Spleen (tissue), 11 donors: ENCODE measurements around the gene VEGFC. TPM values are rescaled to one million over a fixed set of nuclear protein-coding genes. Genes with fewer than 3 reads are reported as not detected.

Experiments used
- DNase-seq: peaks from one replicate; pipeline ENCODE4 v3.0.0-alpha.2; 2020
- H3K27ac ChIP-seq, 8 donors: fragments of 200-600 bp; sonication (generic) in 7 of 8; 1 replicate in 4 of 8; 2 replicates in 4 of 8; pipeline versions ENCODE4 v1.5.0 to v1.8.0; 2016 to 2021; ENCODE audit warnings: inconsistent platforms in 4 of 8, mild to moderate bottlenecking in 4 of 8, moderate library complexity in 1 of 8
- H3K27me3 ChIP-seq, 7 donors: fragments of 200-600 bp; sonication (generic) in 6 of 7; replicated peaks in 1 of 7; 1 replicate in 4 of 7; 2 replicates in 3 of 7; pipeline versions ENCODE4 v1.5.0 to v1.8.0; 2016 to 2021; ENCODE audit warnings: inconsistent platforms in 3 of 7, mild to moderate bottlenecking in 1 of 7
- H3K36me3 ChIP-seq, 6 donors: fragments of 200-600 bp; sonication (generic) in 5 of 6; 1 replicate in 4 of 6; 2 replicates in 2 of 6; pipeline versions ENCODE4 v1.5.0 to v1.8.0; 2016 to 2021; ENCODE audit warnings: inconsistent platforms in 2 of 6
- H3K4me1 ChIP-seq, 6 donors: fragments of 200-600 bp; sonication (generic) in 5 of 6; 1 replicate in 3 of 6; 2 replicates in 3 of 6; pipeline versions ENCODE4 v1.5.0 to v1.8.0; 2016 to 2021; ENCODE audit warnings: inconsistent platforms in 3 of 6
- H3K4me3 ChIP-seq, 8 donors: fragments of 200-600 bp; sonication (generic) in 7 of 8; 1 replicate in 4 of 8; 2 replicates in 4 of 8; pipeline versions ENCODE4 v1.5.0 to v1.8.0; 2016 to 2021; ENCODE audit warnings: inconsistent platforms in 4 of 8, mild to moderate bottlenecking in 4 of 8, moderate library complexity in 2 of 8
- H3K9me3 ChIP-seq, 8 donors: fragments of 200-600 bp; sonication (generic) in 7 of 8; 1 replicate in 4 of 8; 2 replicates in 4 of 8; pipeline versions ENCODE4 v1.5.0 to v1.8.0; 2016 to 2021; ENCODE audit warnings: inconsistent platforms in 4 of 8
- CTCF ChIP-seq, 11 experiments: fragments of 200-600 bp in 7 of 11; fragments of 450-650 bp in 4 of 11; sonication (generic) in 4 of 11; IDR thresholded peaks in 8 of 11; conservative IDR thresholded peaks in 3 of 11; 1 replicate in 7 of 11; 2 replicates in 4 of 11; pipeline versions ENCODE4 v1.4.0 to v1.8.0; 2016 to 2021; ENCODE audit warnings: antibody characterized with exemption in 11 of 11, inconsistent platforms in 4 of 11, mild to moderate bottlenecking in 1 of 11
- POLR2A ChIP-seq, 3 donors: fragments of 450-650 bp; IDR thresholded peaks; one replicate each; pipeline ENCODE4 v1.5.1; 2017; ENCODE audit warnings: antibody characterized with exemption in 3 of 3, mild to moderate bottlenecking in 1 of 3
- POLR2AphosphoS5 ChIP-seq, 3 donors: sonication (generic); formaldehyde crosslinking; IDR thresholded peaks; one replicate each; pipeline ENCODE4 v1.5.1; 2017; ENCODE audit warnings: antibody characterized with exemption in 3 of 3
- WGBS, 5 donors: extraction: QIAGEN DNeasy Blood & Tissue Kit in 3 of 5; methylation state at CpG; one replicate each; pipeline versions ENCODE4 v1.1.5 to v1.1.7; 2013 to 2018; 5-methylcytosine and 5-hydroxymethylcytosine counted together
- intact Hi-C: fragments of 100-400 bp; cut with DNase I; formaldehyde crosslinking; loops from one replicate; pipeline ENCODE4 v1.15.0; 2023; ENCODE audit warnings: low total_unique reads
- polyA plus RNA-seq, 3 donors: library from polyadenylated mRNA; stranded (reverse); fragments of 200-250 nt; gene quantifications; one replicate each; pipeline ENCODE4 v1.2.1, GENCODE V29; 2013
- total RNA-seq, 7 donors: library from RNA; depleted of rRNA in 3 of 7; stranded (reverse); fragments of >200 nt in 3 of 7; fragmentation: NEBNext Ultra II Directional in 4 of 7; extraction: Animal tissue kit (Norgen Biotek cat#: 25700) in 4 of 7; gene quantifications; one replicate each; pipeline versions ENCODE4 v1.1.0 to v1.2.1, GENCODE V29; 2016 to 2021
- donor health status: healthy with polysubstance abuse.
- donor health status: DM: no; HTN: no; CAD: no; lungs with moderate emphysema.
- donor health status: DM: no; HTN: no; CAD: no.
- donor health status: Bipolar disorder and iron deficiency.
- donor health status: healthy.
- donor health status: DM: no; HTN: no; CAD: no.
- donor health status: DM: yes; HTN: yes; CAD: no.

The VEGFC gene
- total and polyA plus RNA-seq, 10 donors: 3.3 to 11.6 (median 4.6) TPM

- no peak overlapping the region for H3K27ac ChIP-seq
- no peak for DNase-seq
- H3K27me3 ChIP-seq: no peaks in the 10 kb centered on the region
- intact Hi-C loops: no loop called here
- no peaks in the 10 kb centered on the region for H3K4me1 ChIP-seq
- TF ChIP-seq POLR2A (IDR thresholded peaks at IDR 0.05) (no peak), POLR2AphosphoS5 (IDR thresholded peaks at IDR 0.05) (no peak), CTCF (IDR thresholded peaks at IDR 0.05 in 8 of 11, conservative IDR thresholded peaks at IDR 0.05 in 3 of 11) (no peak)
- H3K4me3 ChIP-seq: no peak overlapping the region
- no peaks in the 10 kb centered on the region for H3K36me3 ChIP-seq
- H3K9me3 ChIP-seq: no peaks in the 10 kb centered on the region
- 80 to 96% (median 82%) methylated on average over 3 of the region's 3 CpGs for WGBS, 5 donors
Observed at GRCh38 chr4:176839656-176840055, 46.9 kb upstream of the VEGFC start.

- Histone ChIP-seq H3K9me3 (no peaks in the 10 kb centered on the region), H3K4me3 (no peak overlapping the region), H3K36me3 (no peaks in the 10 kb centered on the region), H3K27me3 (no peaks in the 10 kb centered on the region), H3K4me1 (no peaks in the 10 kb centered on the region), H3K27ac (no peak overlapping the region)
- intact Hi-C loops: no loop called here
- WGBS, 5 donors: 53 to 73% (median 67%) methylated on average over 7 of the region's 7 CpGs
- TF ChIP-seq POLR2A (IDR thresholded peaks at IDR 0.05): no peak
- DNase-seq: no peak
Observed at GRCh38 chr4:176838601-176839433, 46.1 kb upstream of the VEGFC start.

GRCh38 chr4:176837169-176837895 lies 44.6 kb upstream of the VEGFC start:
- Histone ChIP-seq H3K4me1 (no peaks in the 10 kb centered on the region), H3K27ac (no peak overlapping the region), H3K9me3 (no peaks in the 10 kb centered on the region), H3K36me3 (no peaks in the 10 kb centered on the region), H3K4me3 (no peak overlapping the region), H3K27me3 (no peaks in the 10 kb centered on the region)
- TF ChIP-seq POLR2A (IDR thresholded peaks at IDR 0.05): no peak
- no peak for TF ChIP-seq POLR2AphosphoS5 (IDR thresholded peaks at IDR 0.05)
- no peak for TF ChIP-seq CTCF (IDR thresholded peaks at IDR 0.05 in 8 of 11, conservative IDR thresholded peaks at IDR 0.05 in 3 of 11)
- WGBS, 5 donors: 44 to 63% (median 55%) methylated on average over 4 of the region's 4 CpGs
- DNase-seq: no peak
- intact Hi-C loops: no loop called here

GRCh38 chr4:176834531-176834930 lies 41.8 kb upstream of the VEGFC start:
- intact Hi-C loops: no loop called here

More at GRCh38 chr4:176834531-176834930, 41.8 kb upstream of the VEGFC start:
- no peak for DNase-seq
- Histone ChIP-seq H3K27ac (no peak overlapping the region), H3K27me3 (no peaks in the 10 kb centered on the region), H3K4me1 (no peaks in the 10 kb centered on the region), H3K4me3 (no peak overlapping the region), H3K9me3 (no peaks in the 10 kb centered on the region), H3K36me3 (no peaks in the 10 kb centered on the region)
- TF ChIP-seq CTCF (IDR thresholded peaks at IDR 0.05 in 8 of 11, conservative IDR thresholded peaks at IDR 0.05 in 3 of 11) (no peak), POLR2A (IDR thresholded peaks at IDR 0.05) (no peak), POLR2AphosphoS5 (IDR thresholded peaks at IDR 0.05) (no peak)
- WGBS, 5 donors: 22 to 40% (median 25%) methylated on average over 2 of the region's 2 CpGs
